Measurements from ENCODE around the gene CRACR2A. TPM values are rescaled to one million over a fixed set of nuclear protein-coding genes. Genes with fewer than 3 reads are reported as not detected.

The CRACR2A gene
- total and polyA plus RNA-seq, 3 donors from 2014 or later, result 3.1 to 5.0 (median 4.0) TPM

DNA sequence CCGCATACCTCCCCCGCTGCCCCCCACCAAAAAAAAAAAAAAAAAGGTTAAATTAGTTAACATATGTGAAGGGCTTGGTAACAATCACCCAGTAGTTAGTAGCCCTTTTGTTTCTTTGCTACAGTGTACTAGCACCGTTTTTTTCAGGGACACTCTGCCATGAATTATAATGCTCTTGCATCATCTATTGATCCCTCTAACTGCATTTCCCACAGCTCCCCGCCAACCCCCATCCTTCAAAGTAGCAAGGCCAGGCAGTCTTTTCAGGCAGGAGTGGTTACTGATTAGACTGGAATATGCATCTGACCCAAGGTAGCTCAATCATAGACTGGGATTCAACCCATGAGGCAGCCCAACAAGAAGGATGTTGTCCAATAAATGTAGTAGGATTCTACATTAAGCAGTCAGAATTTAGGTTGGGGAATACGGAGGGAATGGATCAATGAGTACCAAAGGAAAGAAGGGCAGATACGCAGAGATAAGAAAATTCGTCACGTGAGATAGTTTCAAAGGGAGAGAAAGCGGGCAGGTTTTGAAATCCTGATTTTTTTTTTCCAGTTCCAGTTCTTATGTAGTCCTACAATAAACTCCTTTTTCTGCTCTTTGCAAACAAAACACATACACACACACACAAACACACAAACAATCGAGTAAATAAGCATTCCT is 39.8 kb upstream of the CRACR2A start:
- Histone ChIP-seq H3K4me3 (no peak overlapping the region), H3K27me3 (no peaks in the 10 kb centered on the region), H3K9me3 (no peaks in the 10 kb centered on the region), H3K27ac (no peak overlapping the region), H3K36me3 (ENCODE audit: low read depth, missing control alignments) (no peaks in the 10 kb centered on the region), H3K4me1 (peaks cover 3% of the 10 kb centered on the region)
- no peak for DNase-seq
- 95 to 96% methylated on average over 10 of the region's 10 CpGs for WGBS, 2 donors
- intact Hi-C loops (cut with DNase I; ENCODE audit: low total_unique reads), result no loop called here
- TF ChIP-seq, protein P1, sequence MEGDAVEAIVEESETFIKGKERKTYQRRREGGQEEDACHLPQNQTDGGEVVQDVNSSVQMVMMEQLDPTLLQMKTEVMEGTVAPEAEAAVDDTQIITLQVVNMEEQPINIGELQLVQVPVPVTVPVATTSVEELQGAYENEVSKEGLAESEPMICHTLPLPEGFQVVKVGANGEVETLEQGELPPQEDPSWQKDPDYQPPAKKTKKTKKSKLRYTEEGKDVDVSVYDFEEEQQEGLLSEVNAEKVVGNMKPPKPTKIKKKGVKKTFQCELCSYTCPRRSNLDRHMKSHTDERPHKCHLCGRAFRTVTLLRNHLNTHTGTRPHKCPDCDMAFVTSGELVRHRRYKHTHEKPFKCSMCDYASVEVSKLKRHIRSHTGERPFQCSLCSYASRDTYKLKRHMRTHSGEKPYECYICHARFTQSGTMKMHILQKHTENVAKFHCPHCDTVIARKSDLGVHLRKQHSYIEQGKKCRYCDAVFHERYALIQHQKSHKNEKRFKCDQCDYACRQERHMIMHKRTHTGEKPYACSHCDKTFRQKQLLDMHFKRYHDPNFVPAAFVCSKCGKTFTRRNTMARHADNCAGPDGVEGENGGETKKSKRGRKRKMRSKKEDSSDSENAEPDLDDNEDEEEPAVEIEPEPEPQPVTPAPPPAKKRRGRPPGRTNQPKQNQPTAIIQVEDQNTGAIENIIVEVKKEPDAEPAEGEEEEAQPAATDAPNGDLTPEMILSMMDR (IDR thresholded peaks at IDR 0.05), result no peak
- no peak for TF ChIP-seq POLR2A (IDR thresholded peaks at IDR 0.05)

- no peak for DNase-seq
- Histone ChIP-seq H3K4me1 (peaks cover 3% of the 10 kb centered on the region), H3K27me3 (no peaks in the 10 kb centered on the region), H3K4me3 (no peak overlapping the region), H3K36me3 (ENCODE audit: low read depth, missing control alignments) (no peaks in the 10 kb centered on the region), H3K27ac (no peak overlapping the region), H3K9me3 (no peaks in the 10 kb centered on the region)
- intact Hi-C loops (cut with DNase I; ENCODE audit: low total_unique reads), result no loop called here
- WGBS, 2 donors, result 79% methylated on average over 5 of the region's 5 CpGs
- TF ChIP-seq, protein P1 (IDR thresholded peaks at IDR 0.05), result no peak
- no peak for TF ChIP-seq POLR2A (IDR thresholded peaks at IDR 0.05)
Measured at GRCh38 chr12:3791256-3791874, 38.5 kb upstream of the CRACR2A start.

- 72 to 86% methylated on average over 2 of the region's 2 CpGs for WGBS, 2 donors
- TF ChIP-seq POLR2A (IDR thresholded peaks at IDR 0.05), result no peak
- TF ChIP-seq, protein P1 (IDR thresholded peaks at IDR 0.05), result no peak
Measured at GRCh38 chr12:3790642-3791041, 37.7 kb upstream of the CRACR2A start.

GRCh38 chr12:3789838-3790237 is 36.9 kb upstream of the CRACR2A start:
- no peak for DNase-seq
- no peaks in the 10 kb centered on the region for H3K36me3 ChIP-seq (ENCODE audit: low read depth, missing control alignments)
- intact Hi-C loops (cut with DNase I; ENCODE audit: low total_unique reads), result no loop called here
- H3K4me1 ChIP-seq, result peaks cover 3% of the 10 kb centered on the region
- H3K9me3 ChIP-seq, result no peaks in the 10 kb centered on the region
- TF ChIP-seq, protein P1 (IDR thresholded peaks at IDR 0.05), result no peak
- no peak for TF ChIP-seq POLR2A (IDR thresholded peaks at IDR 0.05)
- H3K4me3 ChIP-seq, result no peak overlapping the region
- no peaks in the 10 kb centered on the region for H3K27me3 ChIP-seq
- 100% methylated on average over 1 of the region's 1 CpG for WGBS, 2 donors
- no peak overlapping the region for H3K27ac ChIP-seq

More at GRCh38 chr12:3790642-3791041, 37.7 kb upstream of the CRACR2A start:
- no peak overlapping the region for H3K4me3 ChIP-seq
- H3K27ac ChIP-seq, result no peak overlapping the region
- H3K27me3 ChIP-seq, result no peaks in the 10 kb centered on the region
- intact Hi-C loops (cut with DNase I; ENCODE audit: low total_unique reads), result no loop called here
- H3K4me1 ChIP-seq, result peaks cover 3% of the 10 kb centered on the region
- no peak for DNase-seq
- H3K36me3 ChIP-seq (ENCODE audit: low read depth, missing control alignments), result no peaks in the 10 kb centered on the region
- no peaks in the 10 kb centered on the region for H3K9me3 ChIP-seq
